M059J (cell line): ENCODE data around the gene PRKAR1B. TPM values are rescaled to one million over a fixed set of nuclear protein-coding genes. Genes with fewer than 3 reads are reported as not detected.
"Not testable (repeated sequence)": the region's sequence is repeated elsewhere in the genome, so short reads cannot be mapped to it uniquely, and the experiment has no call there.

Experiments
- DNase-seq: peaks from one replicate; pipeline ENCODE4 v3.0.0-alpha.2; 2012; ENCODE audit warnings: low read depth
- total RNA-seq: library from RNA; depleted of rRNA; stranded (reverse); fragments of >200 nt; shearing (Covaris generic); gene quantifications from 2 replicates; pipeline ENCODE4 v1.2.3, GENCODE V29; 2014

Gene PRKAR1B
- total RNA-seq, 1 experiment from 2014 or later = 30.3 TPM

GRCh38 chr7:756928-757560, 30.0 kb upstream of the PRKAR1B start:
- DNase-seq = no peak

GRCh38 chr7:756231-756927, 29.3 kb upstream of the PRKAR1B start:
- DNase-seq = no peak

DNA sequence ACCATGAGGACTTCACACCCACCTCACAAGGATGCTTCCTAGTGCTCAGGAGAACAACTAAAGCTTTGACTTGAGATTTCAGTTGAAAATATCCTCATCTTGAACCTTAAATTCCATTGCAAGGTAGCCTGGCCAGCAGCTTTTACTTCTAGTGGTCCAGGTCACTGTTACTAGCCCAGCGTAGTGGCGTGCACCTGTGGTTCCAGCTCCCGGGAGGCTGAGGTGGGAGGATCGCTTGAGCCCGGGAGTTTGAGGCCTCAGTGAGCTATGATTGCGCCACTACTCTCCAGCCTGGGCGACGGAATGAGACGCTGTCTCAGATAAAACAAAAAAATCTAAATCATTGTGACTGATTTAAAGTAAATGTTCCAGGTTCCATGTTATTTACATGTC, 28.3 kb upstream of the PRKAR1B start:
- no peak for DNase-seq

- no peak for DNase-seq
These were observed 27.7 kb upstream of the PRKAR1B start for GRCh38 chr7:754531-755412.

DNA sequence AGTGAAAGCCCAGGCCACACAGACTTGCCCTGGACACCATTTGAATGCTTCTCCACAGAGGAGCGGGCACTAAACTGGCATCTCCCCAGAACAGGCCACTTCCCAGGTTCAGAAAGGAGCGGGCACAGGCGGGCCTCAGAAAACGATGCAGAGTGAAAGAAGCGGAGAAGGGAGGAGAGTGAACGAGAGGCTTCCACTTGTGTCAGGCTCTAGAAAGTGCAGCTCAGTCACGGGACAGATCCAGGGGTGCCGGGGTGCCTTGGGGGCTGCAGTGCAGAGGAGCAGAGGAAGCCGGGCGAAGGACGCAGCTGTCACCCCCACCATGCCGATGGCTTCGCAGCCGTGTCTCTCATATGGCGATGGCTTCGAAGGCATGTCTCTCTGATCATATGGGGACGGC, 26.1 kb upstream of the PRKAR1B start:
- no peak for DNase-seq

DNA sequence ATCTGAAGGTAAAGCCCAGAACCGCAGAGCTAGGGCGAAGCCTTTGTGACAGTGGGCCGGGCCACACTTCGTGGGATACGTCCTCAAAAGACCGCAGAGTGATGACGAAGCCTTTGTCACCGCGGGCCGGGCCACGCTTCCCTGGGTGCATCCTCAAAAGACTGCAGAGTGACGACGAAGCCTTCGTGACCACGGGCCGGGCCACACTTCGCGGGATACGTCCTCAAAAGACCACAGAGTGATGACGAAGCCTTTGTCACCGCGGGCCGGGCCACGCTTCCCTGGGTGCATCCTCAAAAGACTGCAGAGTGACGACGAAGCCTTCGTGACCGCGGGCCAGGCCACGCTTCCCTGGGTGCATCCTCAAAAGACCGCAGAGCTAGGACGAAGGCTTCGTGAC, 25.2 kb upstream of the PRKAR1B start:
- not testable (repeated sequence) for DNase-seq

- no peak for DNase-seq
These were observed 24.7 kb upstream of the PRKAR1B start for GRCh38 chr7:751826-752225.

GRCh38 chr7:750111-750905, 23.2 kb upstream of the PRKAR1B start:
- DNase-seq = no peak

GRCh38 chr7:749140-749551, 22.1 kb upstream of the PRKAR1B start:
- no peak for DNase-seq

DNA sequence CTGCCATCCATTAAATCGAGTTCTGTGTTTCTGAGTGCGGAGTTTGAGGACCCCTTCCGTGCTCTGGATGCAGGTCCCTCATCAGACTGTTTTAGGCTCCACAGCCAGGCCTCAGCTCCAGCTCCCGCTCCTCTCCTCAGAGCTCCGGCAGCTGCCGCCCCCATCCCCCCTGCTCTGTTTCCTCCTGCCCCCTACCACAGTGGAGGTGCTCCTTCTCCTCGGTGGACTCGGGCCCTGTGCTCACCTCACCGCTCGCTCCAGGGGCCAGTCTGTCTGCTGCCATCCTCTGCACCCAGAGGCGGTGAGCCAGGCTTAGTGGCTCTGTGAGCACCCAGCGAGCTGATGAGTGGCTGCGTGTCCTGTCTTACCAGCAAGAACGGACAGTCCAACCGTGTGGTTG, 21.4 kb upstream of the PRKAR1B start:
- no peak for DNase-seq

DNA sequence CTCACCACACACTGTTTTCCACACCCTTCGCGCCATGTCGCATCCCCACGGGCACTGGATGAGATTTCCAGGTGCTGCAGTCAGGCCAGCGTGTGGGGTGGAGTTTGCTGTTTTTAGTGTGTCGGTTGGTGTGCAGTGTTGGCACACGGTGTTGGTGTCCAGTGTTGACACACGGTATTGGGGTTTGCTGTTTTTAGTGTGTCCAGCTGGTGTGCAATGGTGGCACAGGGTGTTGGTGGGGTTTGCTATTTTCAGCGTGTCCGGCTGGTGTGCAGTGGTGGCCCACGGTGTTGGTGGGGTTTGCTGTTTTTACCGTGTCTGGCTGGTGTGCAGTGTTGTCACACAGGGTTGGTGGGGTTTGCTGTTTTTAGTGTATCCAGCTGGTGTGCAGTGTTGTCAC, 20.1 kb upstream of the PRKAR1B start:
- DNase-seq = no peak

- DNase-seq = no peak
These were observed 19.3 kb upstream of the PRKAR1B start for GRCh38 chr7:746155-747061.

DNA sequence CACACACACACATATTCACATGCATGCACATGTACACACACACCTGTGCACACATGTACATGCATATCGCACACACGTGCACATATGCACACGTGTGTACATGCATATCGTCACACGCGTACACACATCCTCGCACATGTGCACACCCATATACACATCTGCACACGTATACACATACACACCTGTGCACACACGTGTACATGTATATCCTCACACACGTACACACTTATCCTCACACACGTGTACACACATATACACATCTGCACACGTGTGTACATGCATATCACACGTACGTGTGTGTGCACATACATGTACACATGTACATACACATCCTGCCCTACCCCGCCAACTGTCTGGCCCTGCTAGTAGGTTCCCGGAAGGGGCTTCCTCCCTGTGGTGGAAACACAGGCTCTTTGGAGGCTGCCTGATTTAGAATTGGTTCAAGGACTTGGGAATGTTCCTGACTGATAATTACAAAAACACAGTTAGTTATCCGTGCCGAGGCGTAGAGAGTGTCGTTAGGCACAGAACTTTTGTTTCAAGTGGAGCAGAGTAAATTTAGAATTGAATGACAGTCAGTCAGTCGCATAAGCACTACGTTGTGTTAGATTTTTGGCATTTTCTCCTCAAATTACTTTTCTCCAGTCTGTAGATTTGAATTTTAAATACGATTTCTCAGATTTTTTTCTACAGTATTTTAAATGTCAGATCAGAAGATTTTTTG, 18.5 kb upstream of the PRKAR1B start:
- no peak for DNase-seq

GRCh38 chr7:744854-745430, 17.9 kb upstream of the PRKAR1B start:
- no peak for DNase-seq

- DNase-seq = not testable (repeated sequence)
These were observed 17.0 kb upstream of the PRKAR1B start for GRCh38 chr7:744128-744520.

GRCh38 chr7:743341-744127, 16.5 kb upstream of the PRKAR1B start:
- not testable (repeated sequence) for DNase-seq

- no peak for DNase-seq
These were observed 15.7 kb upstream of the PRKAR1B start for GRCh38 chr7:742791-743190.

DNA sequence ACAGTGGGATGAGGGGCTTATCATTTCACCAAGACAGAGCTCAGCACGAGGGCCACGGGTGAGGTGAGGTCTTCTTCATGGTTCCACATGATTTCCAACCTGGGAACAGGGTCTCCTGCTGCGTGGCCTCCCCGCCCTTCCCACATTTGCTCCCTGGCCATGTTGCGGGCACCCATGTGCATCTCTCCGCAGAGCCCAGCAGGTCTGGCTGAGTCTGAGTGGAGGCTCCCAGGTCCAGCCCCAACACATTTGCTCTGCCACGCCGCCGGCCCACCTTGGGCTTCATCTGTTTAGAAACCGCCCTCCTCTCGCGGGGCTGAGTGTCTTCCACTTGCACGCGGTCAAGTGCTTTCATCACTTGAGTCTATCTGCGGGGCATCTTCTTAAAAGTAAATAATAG, 14.8 kb upstream of the PRKAR1B start:
- no peak for DNase-seq

GRCh38 chr7:741191-741671, 14.2 kb upstream of the PRKAR1B start:
- DNase-seq = no peak
